Measurements from ENCODE around the gene POLR2C. TPM values are rescaled to one million over a fixed set of nuclear protein-coding genes. Genes with fewer than 3 reads are reported as not detected.

POLR2C gene
- polyA plus RNA-seq, 1 donor = 44.2 TPM

DNA sequence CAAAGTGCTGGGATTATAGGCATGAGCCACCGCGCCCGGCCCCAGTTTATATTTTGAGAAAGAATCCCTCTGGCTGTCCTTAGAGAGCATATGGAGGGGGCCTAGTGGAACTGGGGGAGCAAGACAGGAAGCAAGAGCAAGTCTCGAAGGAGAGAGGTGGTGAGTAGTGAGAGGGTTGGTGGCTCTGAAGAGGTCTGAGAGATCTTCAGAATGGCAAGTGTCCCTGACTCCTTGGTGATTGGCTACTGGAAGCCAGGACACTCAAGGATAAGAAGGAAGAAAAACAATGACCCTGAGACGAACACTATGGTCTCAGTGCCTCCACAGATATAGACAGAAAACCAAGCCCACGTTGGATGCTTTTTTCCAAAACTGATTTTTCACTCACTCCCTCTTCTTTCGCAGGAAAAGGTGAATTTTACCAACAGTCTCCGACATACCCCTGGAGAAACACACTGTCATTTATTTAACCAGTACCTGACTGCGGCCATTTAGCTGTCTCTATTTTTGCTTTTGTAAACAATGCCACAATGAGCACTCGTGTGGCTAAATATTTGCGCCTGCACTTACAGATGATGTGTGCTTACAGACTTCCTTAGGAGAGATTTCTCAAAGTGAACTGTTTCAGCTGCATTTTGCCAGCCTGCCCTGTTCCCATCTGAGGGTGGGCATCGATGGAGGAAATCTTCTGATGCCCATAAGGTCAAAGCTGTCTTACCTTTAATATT is 39.7 kb downstream of the POLR2C start:
- no peak for DNase-seq (ENCODE audit: low read depth)

DNA sequence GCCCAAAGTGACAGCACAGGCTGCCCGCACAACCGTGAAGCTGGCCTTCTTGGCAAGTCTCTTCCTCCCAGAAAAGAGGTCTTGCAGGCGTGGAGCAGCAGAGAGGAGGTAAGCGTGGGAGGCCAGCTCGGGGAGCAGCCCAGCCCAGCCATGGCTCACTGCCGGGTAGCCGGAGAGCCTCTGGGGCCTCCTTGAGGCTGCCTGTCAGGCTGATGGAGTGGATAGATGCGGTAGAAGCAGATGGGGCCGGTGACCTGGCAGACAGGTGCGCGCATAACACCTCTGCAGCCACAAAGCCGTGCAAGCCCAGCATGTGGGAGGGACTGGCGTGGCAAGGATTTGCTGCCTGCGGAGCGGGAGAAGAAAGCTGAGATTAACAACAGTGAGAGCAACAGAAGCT is 40.9 kb downstream of the POLR2C start:
- no peak for DNase-seq (ENCODE audit: low read depth)

DNA sequence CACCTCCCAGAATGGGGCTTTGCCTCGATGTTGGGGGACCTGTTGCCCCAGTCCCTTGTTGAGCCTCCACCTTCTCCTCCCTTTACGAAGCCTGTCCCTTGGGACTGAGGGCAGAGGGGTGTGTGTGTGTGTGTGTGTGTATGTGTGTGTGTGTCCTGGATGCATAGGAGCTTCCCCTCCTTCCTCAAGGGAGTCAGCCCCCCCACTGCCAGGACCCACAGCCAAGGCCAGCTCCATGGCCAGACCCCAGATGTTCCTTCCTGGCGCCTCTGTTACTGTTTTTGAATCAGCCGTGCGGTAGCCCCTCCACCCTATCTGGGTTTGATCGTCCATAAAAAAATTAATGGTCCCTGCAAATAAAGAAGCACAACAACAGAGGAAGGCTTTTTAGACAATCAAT is 41.5 kb downstream of the POLR2C start:
- no peak for DNase-seq (ENCODE audit: low read depth)

DNA sequence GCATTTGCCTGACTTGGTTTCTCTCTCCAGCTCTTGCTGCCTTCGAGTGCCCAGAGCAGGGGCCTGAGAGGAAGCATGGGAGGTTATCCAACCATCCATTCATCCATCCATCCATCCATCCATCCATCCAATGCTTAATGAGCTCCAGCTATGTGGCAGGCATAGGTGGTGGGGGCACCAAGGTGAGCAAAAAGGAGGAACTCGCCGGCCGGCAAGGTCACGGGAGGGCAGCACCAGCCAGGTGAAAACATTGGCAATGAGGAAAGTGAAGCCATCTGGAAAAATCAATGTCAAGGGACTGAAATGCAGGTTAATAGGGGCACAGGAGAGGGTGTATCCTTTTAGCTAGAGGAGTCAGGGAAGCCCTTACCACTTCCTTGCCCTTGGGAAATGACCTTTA is 42.0 kb downstream of the POLR2C start:
- DNase-seq (ENCODE audit: low read depth) = no peak

DNA sequence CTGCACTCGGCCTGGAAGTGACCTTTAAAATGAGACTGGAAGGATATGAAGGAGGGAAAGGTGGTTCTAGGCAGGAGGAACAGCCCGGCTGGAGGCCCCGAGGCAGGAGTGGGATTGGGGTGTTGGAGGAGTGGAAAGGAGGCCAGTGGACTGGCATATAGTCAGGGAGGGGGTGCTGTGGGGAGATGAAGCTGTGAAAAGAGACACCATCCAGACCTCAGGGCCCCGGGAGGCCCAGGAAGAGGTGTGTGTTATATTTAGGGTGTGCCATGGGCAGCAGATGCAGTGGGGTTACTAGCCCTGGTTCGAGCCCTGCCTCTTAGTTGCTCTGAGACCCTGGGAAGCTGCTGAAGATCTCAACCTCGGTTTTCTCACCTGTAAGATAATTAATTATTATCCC is 42.7 kb downstream of the POLR2C start:
- DNase-seq (ENCODE audit: low read depth) = no peak

DNA sequence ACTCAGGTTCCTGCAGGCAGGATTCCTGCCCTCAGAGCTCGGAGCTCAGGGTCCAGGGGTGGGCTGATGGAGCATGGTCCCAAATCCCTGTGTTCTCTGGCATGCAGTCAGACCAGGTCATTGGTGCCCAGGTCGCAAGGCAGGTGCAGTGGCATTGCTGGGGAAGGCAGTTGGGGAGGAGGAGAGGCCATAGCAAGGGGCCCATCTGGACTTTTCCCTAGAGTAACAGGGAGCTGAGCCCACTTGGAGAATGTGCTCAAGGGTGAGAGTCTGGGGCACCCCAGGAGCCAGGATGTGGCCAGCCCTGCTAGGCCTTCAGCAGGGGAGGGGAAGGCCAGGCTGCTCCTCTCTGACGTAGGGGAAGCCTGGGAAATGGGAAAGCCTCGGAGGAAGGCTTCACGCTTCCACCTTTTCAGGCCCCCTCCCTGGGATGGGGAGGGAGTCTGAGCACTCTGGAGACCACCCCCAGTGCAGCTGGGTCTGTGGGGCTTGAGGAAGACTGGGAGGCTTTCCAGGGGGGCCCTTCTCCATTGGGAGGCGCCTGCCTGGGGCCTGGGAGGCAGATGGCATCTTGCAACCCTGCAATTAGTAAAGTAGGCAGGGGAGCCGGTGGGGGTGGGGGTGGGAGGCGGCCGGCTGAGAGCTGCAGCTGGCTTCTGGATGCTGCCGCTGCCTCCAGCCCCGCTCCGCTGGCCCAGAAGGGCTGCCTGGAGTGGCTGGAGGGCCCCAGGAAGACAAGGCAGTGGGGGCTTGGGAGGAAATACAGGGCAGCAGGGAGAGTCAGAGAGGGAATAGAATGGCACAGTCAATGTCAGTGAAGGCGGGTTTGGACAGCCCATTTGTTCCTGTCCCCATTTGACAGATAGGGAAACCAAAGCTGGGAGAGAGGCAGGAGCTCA is 44.9 kb downstream of the POLR2C start:
- no peak for DNase-seq (ENCODE audit: low read depth)

DNA sequence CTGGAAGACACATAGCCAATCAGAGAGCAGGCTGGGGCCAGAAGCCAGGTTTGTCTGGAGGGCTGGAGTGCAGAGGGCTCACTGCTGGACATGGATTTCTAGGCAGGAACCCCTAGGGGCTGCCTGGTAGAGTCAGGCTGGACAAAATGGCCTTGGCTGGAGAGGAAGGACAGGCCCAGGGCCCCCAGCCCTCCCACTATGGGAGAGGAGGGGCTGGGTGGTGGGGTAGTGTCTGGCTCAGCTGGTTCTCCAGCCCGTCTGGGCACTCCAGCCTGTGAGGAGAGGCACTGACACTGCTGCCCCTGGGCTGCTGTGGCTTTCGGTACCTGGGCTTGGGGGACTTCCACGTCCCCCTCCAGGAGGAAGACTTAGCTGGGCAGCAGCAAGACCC is 45.6 kb downstream of the POLR2C start:
- DNase-seq (ENCODE audit: low read depth) = no peak

DNA sequence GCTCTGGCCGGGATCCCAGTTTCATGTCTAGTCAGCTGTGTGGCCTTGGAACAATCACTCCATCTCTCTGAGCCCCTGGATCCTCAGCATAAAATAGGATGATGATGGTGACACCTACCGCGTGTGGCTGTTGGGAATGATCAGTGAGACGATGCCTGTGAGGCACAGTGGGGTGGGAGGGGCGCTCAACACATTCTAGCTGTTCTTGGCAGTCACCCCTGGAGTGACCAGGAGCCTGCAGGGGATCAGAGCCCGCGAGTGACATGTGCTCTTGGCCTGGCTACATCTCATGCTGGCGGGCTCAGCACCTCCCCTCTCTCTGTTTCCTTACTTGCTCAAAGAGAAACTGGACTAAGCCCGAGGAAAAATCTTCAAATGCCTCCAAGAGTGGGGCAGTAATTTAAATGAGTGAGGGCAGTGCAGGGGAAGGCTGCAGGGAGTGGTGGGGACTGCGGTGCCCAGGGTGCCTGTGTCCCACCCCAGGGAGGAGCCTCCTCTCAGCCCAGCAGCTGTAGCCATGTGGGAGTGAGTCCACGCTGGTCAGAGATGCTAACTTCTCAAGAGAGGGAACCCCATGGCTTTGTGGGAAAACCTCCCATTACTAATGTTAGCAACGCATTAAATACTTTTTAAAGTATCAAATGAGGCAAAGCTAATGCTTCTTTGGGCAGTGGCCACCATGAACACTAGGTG is 46.9 kb downstream of the POLR2C start:
- no peak for DNase-seq (ENCODE audit: low read depth)

DNA sequence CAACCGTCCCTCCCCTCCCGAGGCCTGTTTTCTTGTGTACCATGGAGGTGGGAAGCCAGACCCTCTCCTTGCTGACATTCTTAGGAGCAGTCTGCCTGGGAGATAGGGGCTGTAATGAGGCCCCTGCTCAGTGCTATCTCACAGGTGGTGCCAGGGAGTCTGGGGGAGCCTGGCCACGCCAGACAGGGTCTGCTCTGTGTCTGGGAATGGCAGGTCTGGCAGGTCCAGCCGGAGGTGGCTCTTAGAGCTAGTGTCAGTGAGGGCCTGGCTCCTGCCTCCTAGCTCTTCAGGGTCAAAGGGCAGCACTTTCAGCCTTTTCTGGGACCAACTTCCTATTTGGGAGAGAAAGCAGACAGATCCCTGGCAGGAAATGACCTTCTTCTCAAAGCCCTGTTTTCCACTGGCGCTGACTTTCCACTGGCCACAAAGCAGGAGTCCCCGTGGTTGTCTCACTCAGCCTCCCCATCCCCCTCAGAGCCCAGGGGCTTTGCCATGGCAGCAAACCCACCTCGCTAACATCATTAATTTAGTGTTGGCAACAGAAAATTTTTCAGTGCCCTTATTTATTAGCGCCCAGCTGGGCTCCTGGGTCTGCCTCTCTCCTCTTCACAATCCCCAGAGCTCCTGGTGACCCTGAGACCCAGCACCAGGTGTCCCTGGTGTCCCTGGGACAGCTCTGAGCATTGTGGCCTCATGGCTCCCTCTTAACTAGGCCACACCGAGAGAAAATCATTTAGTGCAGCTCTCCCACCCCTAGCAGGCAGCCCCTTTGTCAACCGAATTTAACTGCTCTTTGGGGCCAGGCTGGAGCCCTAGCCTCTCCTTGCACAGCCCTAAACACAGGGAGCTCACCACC is 47.8 kb downstream of the POLR2C start:
- DNase-seq (ENCODE audit: low read depth) = no peak

DNA sequence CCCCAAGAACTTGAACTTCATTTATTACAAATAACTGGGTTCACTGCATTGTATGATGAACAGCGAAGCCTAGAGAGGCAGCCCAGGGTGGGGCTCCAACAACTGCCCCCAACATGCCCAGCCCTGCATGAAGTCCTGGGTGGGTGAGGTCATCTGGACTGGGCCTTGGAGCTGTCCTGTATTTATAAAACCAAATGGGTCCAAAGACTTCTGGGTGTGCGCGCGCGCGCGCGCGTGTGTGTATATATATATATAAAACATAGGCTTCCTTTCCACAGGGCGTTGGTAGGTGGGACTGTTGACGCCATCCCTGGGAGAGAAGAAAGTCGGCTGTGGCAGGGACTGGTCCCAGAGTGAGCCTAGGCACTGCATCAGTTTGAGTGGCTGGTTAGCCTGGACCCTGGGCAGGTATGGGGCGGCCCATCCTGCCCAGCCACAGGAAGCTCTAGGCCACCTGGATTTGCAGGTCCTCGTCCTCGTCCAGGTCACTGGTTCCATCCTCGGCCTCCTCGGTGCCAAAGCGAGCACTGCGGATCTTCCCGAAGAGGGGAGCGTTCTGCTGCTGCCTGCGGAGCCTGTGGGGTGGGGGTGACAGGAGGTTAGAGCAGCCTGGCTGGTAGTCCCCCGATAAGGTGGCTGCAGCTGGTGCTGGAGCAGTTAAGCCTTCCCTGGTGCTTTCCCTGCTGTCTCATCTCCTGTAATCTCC is 50.0 kb downstream of the POLR2C start:
- DNase-seq (ENCODE audit: low read depth) = no peak

DNA sequence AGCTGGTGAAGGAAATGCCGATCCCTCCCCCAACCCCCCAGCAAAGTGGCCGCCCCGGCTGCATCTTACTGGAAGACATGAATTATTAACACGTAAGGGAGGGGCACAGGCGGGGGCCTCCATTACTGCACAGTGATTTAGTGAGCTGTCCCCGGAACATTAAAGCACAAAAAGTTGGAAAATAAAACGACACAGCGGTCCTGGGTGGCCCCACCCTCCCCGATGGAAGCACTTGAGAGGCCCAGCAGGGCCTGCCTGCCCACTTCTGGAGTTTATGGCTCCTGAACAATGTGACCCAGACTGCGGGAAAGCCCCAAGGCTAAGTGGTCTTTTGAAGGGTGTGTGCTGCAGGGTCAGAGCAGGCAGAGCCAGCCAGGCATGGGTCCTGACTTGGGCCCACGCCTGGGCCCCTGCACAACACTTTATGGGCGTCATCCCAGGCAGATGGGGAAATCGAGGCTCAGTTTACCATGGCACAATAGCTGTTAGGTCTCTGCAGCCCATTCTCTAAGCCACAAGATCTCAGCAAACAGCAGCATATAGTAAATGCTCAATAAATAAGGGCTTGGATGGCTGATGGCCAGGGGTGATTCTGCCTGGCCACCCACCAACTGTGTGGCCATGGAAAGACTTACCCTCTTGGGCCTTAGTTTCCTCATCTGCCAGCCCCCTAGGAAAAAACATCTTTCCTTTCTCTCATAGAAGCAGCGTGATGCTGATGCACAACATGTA is 51.1 kb downstream of the POLR2C start:
- no peak for DNase-seq (ENCODE audit: low read depth)

DNA sequence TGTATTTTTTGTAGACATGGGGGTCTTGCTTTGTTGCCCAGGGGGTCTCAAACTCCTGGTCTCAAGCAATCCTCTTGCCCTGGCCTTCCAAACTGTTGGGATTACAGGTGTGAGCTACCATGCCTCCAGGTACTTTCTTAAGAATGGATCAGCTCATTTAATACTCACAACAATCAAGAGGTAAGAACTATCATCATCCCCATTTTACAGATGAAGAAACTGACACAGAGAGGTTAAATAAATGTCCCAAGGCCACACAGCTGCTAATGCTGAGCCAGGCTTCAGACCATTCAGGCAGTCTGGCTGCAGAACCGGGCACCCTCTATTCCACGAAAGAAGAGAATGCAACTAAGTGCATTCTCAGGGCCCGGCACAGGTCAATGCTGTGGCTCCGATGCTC is 51.9 kb downstream of the POLR2C start:
- no peak for DNase-seq (ENCODE audit: low read depth)

DNA sequence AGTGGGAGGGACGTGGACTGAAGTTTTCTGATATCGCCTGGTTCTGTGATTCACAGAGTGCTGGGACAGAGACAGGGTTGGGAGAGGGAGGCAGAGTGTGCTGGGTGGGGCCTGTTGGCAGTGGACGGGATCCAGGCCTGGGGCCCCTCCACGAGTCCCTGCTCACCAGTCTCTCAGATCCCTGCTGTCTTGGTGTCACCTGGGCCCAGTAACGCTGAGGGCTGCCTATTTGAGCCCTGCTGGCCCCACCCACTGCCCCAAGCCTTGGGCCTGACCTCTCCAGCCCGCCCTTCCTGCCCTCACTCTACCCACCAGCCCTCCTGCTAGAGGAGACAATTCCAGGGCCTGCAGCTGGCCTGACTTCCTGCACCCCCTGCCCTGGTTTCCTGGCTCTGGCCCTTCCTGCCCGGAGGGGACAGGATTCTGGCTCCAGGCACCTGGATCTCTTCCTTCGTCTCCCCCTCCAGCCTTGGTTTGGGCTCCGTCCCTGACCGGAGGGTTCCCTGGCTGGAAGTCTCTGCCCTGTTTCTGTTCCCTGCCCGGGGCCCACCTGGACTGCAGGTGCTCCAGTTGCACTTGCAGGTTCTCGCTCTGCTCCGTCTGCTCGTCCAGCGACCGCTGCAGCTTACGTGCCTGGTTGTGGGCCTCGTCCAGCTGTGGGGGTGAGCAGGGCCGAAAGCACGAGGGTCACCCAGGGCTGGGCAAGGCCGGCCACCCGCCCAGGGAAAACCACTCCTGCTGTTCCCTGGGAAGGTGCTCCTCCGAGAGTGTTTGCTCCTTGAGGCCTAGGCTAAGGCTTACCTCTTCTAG is 52.5 kb downstream of the POLR2C start:
- no peak for DNase-seq (ENCODE audit: low read depth)

DNA sequence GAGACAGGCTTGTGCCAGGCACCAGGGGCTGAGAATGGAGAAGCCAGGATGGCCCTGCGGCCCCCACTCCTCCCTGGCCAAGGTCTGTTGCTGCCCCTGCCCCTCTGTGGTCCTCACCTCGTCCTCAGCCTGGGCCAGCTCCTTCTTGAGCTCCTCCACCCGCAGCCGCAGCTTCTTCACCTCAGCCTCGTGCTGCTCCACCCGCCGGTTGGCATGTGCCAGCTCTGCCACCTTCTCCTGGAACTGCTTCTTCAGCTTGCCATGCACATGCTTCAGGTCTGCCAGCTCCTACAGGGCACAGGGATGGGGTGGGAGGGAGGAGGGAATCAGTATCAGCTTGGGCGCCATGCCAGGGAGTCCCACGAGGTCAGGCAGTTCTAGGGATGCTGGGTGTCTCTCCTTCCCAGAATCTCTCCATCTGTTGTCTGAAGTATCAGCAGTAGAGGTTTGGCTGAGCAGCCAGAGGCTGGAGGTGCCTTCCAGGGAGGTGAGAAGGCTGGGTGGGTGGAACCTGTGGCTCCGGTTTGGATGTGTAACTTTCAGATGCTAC is 53.8 kb downstream of the POLR2C start:
- DNase-seq (ENCODE audit: low read depth) = no peak

DNA sequence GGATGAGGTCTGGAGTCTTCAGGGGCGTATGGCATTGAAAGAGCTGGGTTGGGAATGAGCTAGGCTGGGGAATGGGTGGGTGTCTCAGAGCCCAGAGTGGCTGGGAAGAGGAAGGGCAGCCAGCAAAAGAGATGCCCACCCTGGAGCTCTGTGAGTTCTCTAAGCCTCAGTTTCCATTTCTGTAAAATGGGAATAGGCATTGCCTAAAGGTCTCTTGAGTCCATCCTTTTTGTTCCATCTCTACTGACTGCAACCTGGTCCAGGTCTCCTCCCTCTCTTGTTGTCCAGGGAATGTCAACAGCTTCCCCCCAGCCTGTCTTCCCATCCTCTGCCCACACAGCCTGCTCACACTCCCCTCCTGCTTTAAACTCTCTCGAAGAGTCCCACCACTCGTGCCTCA is 54.3 kb downstream of the POLR2C start:
- DNase-seq (ENCODE audit: low read depth) = no peak

DNA sequence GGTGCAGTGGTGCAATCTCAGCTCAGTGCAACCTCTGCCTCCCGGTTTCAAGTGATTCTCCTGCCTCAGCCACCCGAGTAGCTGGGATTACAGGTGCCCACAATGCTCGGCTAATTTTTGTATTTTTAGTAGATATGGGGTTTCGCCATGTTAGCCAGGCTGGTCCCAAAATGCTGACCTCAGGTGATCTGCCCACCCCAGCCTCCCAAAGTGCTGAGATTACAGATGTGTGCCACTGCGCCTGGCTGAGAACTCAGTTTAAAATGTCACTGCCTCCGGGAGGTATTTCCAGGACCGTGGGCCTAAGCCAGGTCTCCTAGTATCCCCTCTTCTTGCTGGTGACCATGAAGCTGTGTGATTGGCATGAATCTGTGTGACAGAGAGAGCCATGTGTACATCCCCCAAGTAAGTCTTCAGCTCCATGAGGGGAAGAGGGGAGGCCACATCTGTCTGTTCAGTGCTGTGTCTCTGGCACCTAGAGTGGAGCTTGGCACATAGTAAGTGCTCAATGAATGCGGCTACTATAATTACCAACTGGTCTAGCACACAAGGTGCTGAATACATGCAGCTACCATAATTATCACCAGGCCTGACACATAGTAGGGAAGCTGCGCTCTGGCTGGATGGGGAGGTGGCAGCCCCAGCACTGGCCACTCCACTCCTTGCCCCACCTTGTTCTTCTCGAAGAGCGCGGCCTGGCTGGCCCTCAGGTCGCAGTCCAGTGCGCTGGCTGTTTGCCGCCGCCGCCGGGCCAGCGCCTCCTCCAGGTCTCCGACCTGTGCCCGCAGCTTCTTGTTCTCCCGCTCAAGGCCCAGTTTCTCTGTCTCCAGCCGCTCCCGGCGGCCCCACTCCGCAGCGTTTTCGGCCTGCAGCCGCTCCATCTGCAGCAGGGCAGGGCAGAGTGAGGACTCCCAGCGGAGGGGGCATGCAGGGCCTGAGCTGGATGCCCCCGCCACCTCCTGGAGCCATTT is 55.2 kb downstream of the POLR2C start:
- no peak for DNase-seq (ENCODE audit: low read depth)

DNA sequence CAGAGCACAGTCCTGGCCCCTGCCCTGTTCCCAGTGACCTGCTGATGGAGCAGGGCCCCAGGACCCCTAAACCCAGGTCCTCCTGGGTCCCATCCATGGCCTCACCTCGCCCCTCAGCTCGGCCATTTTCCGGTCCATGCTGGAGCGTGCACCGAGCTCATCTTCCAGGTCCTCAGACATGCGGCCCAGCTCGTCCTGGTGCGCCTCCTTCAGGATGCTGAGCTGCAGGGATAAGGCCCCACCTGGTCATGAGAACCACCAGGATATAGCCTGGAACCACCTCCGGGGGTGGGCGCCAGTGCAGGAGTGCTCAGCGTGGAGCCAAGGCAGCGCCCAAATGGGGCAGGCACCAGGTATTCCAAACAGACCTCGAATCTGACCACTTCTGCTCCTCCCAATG is 56.0 kb downstream of the POLR2C start:
- no peak for DNase-seq (ENCODE audit: low read depth)

DNA sequence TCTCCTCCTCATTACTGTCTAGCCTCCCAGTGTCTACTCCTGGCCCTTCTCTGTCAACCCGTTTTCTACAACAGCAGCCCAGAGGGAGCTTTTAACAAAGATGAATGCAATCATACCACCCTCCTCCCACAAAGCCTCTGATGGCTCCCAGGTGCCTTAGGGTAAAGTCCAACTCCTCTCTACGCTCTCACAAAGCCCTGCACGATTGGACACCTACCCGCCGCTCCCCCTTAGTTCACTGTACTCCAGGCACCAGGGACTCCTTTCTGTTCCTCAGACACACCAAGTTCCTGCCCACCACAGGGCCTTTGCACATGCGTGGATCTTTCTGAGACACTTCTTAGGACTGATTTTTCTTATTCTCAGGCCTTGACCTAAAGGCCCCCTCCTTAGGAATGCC is 56.4 kb downstream of the POLR2C start:
- no peak for DNase-seq (ENCODE audit: low read depth)
